Hepatocyte (in vitro differentiated cells): ENCODE measurements around the gene FSIP1. TPM values are rescaled to one million over a fixed set of nuclear protein-coding genes. Genes with fewer than 3 reads are reported as not detected.

Experiments
- DNase-seq: peaks from one replicate; pipeline ENCODE4 v3.0.0-alpha.2; 2016; ENCODE audit warnings: low spot score
- H2AFZ ChIP-seq: fragments of 200-600 bp; sonication (generic); 2 replicates; pipeline ENCODE4 v1.6.0; 2016; ENCODE audit warnings: antibody characterized with exemption, mild to moderate bottlenecking
- H3K27ac ChIP-seq: fragments of 200-600 bp; sonication (generic); 2 replicates; pipeline ENCODE4 v1.5.1; 2016; ENCODE audit warnings: mild to moderate bottlenecking
- H3K27me3 ChIP-seq: fragments of 200-600 bp; sonication (generic); 2 replicates; pipeline ENCODE4 v1.6.1; 2016
- H3K36me3 ChIP-seq: fragments of 200-600 bp; sonication (generic); replicated peaks from 2 replicates; pipeline ENCODE4 v1.5.1; 2016; ENCODE audit warnings: low read depth; ENCODE audit not compliant: insufficient read depth
- H3K4me1 ChIP-seq: fragments of 200-600 bp; sonication (generic); 2 replicates; pipeline ENCODE4 v1.5.1; 2016; ENCODE audit warnings: mild to moderate bottlenecking, moderate library complexity; ENCODE audit not compliant: insufficient read depth
- H3K4me2 ChIP-seq: fragments of 200-600 bp; sonication (generic); 2 replicates; pipeline ENCODE4 v1.6.0; 2016
- H3K4me3 ChIP-seq: fragments of 200-600 bp; sonication (generic); 2 replicates; pipeline ENCODE4 v1.5.1; 2016; ENCODE audit warnings: mild to moderate bottlenecking
- H3K79me2 ChIP-seq: fragments of 200-600 bp; sonication (generic); 2 replicates; pipeline ENCODE4 v1.6.0; 2017; ENCODE audit warnings: mild to moderate bottlenecking
- H3K9me2 ChIP-seq: fragments of 200-600 bp; sonication (generic); replicated peaks from 2 replicates; pipeline ENCODE4 v1.6.0; 2017; ENCODE audit warnings: mild to moderate bottlenecking; ENCODE audit not compliant: insufficient read depth
- H3K9me3 ChIP-seq: fragments of 200-600 bp; sonication (generic); 2 replicates; pipeline ENCODE4 v1.5.1; 2016; ENCODE audit warnings: low read depth, mild to moderate bottlenecking
- H4K20me1 ChIP-seq: fragments of 200-600 bp; sonication (generic); 2 replicates; pipeline ENCODE4 v1.6.0; 2016; ENCODE audit warnings: mild to moderate bottlenecking; ENCODE audit not compliant: insufficient read depth, poor library complexity, severe bottlenecking
- EZH2 ChIP-seq: fragments of 200-600 bp; sonication (generic); IDR thresholded peaks from 2 replicates; pipeline ENCODE4 v1.6.1; 2016; ENCODE audit warnings: antibody characterized with exemption, mild to moderate bottlenecking, borderline replicate concordance
- EZH2phosphoT487 ChIP-seq: fragments of 200-600 bp; sonication (generic); IDR thresholded peaks from one replicate; pipeline ENCODE4 v1.6.1; 2018; ENCODE audit warnings: antibody characterized with exemption, mild to moderate bottlenecking, low read depth, moderate library complexity; ENCODE audit not compliant: unreplicated experiment, severe bottlenecking
- WGBS: methylation state at CpG from one replicate; pipeline ENCODE4 v1.1.6; 2016; ENCODE audit warnings: low lambda C conversion rate; ENCODE audit errors: missing lambda C conversion rate; 5-methylcytosine and 5-hydroxymethylcytosine counted together
- polyA plus RNA-seq: library from polyadenylated mRNA; unstranded; fragments of >200 nt; fragmentation: Nextera tagmentation; extraction: Ambion mirVana; gene quantifications from 2 replicates; pipeline ENCODE4 v1.2.1, GENCODE V29; 2016
- total RNA-seq: library from RNA; depleted of rRNA; stranded (reverse); fragments of >200 nt; gene quantifications from 2 replicates; pipeline ENCODE4 v1.2.3, GENCODE V29; 2014
- TF ChIP-seq, protein P1 (sequence below): fragments of 200-600 bp; sonication (generic); IDR thresholded peaks from 2 replicates; pipeline ENCODE4 v1.5.1; 2016; ENCODE audit warnings: antibody characterized with exemption, mild to moderate bottlenecking; ENCODE audit not compliant: poor library complexity

Gene FSIP1
- total and polyA plus RNA-seq, 2 experiments from 2014 or later: 0.60 to 0.79 TPM

DNA sequence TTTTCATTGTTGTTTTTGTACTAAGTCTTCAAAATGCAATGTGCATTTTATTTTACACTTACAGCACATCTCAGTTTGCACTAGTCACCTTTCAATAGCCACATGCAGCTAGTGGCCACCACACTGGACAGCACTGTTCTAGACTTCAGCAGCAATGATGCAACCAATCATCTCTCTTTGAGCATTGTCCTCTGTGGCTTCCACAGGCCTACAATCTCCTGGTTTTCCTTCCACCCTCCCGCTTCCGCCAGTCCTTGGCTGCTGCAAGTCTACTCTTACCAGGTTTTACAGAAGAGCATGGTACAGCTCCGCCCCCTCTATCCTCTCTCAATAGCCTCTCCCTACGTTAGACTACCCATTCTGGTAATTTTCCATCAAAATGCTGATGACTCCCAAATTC is 25.1 kb upstream of the FSIP1 start:
- Histone ChIP-seq H3K4me3 (no peak overlapping the region), H4K20me1 (no peaks in the 10 kb centered on the region), H3K4me2 (no peak overlapping the region), H3K9me3 (no peaks in the 10 kb centered on the region), H3K36me3 (no peaks in the 10 kb centered on the region), H3K27me3 (no peaks in the 10 kb centered on the region), H3K4me1 (no peaks in the 10 kb centered on the region), H3K9me2 (no peaks in the 10 kb centered on the region), H3K79me2 (no peaks in the 10 kb centered on the region), H3K27ac (no peak overlapping the region), H2AFZ (no peak overlapping the region)
- 88% methylated on average over 4 of the region's 4 CpGs for WGBS
- TF ChIP-seq EZH2 (no peak), EZH2phosphoT487 (no peak)
- TF ChIP-seq, protein P1, sequence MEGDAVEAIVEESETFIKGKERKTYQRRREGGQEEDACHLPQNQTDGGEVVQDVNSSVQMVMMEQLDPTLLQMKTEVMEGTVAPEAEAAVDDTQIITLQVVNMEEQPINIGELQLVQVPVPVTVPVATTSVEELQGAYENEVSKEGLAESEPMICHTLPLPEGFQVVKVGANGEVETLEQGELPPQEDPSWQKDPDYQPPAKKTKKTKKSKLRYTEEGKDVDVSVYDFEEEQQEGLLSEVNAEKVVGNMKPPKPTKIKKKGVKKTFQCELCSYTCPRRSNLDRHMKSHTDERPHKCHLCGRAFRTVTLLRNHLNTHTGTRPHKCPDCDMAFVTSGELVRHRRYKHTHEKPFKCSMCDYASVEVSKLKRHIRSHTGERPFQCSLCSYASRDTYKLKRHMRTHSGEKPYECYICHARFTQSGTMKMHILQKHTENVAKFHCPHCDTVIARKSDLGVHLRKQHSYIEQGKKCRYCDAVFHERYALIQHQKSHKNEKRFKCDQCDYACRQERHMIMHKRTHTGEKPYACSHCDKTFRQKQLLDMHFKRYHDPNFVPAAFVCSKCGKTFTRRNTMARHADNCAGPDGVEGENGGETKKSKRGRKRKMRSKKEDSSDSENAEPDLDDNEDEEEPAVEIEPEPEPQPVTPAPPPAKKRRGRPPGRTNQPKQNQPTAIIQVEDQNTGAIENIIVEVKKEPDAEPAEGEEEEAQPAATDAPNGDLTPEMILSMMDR: no peak
- DNase-seq: no peak

DNA sequence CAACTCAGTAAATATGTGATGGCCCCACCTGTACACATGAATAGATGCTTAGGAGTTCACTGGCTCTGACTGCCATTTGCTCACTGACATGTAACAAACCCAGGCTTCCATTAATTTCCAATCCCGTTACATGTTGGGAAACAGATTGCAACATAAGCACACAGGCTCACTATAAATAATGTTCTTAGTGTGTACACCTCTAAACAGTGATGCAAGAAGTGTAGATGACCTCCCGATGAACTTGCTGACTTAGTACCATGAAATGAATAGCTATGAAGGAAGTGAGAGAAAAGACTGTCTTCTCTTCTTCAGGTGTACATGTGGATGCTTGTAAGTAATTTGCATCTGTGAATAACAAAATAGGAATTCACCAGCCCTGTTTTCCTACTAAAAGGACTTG is 21.4 kb upstream of the FSIP1 start:
- no peaks in the 10 kb centered on the region for H3K9me2 ChIP-seq
- H3K27me3 ChIP-seq: no peaks in the 10 kb centered on the region
- no peaks in the 10 kb centered on the region for H3K36me3 ChIP-seq
- H3K4me1 ChIP-seq: no peaks in the 10 kb centered on the region
- peak; percentile 51 for DNase-seq
- H3K4me2 ChIP-seq: no peak overlapping the region
- no peak overlapping the region for H3K4me3 ChIP-seq
- WGBS: 83% methylated on average over 2 of the region's 2 CpGs
- no peak for TF ChIP-seq EZH2phosphoT487
- H3K79me2 ChIP-seq: no peaks in the 10 kb centered on the region
- H3K9me3 ChIP-seq: no peaks in the 10 kb centered on the region
- no peak overlapping the region for H3K27ac ChIP-seq
- H2AFZ ChIP-seq: no peak overlapping the region
- H4K20me1 ChIP-seq: no peaks in the 10 kb centered on the region

DNA sequence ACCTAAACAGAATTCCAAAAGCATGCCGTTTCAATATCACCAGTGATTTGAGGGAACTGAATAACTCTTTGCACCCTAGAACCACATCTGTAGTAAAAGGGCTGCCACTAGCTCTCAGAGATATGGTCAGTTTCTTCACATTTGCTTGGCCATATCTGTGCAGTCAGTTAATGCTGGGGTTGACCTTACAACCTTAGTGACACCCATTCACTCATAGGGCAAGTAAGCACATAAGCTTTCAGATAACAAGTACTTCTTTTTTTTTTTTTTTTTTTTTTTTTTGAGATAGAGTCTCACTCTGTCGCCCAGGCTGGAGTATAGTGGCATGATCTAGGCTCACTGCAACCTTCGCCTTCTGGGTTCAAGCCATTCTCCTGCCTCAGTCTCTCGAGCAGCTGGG is 20.4 kb upstream of the FSIP1 start:
- 88% methylated on average over 4 of the region's 4 CpGs for WGBS
- TF ChIP-seq, protein P1: no peak
- TF ChIP-seq EZH2phosphoT487: no peak
- TF ChIP-seq EZH2: no peak

DNA sequence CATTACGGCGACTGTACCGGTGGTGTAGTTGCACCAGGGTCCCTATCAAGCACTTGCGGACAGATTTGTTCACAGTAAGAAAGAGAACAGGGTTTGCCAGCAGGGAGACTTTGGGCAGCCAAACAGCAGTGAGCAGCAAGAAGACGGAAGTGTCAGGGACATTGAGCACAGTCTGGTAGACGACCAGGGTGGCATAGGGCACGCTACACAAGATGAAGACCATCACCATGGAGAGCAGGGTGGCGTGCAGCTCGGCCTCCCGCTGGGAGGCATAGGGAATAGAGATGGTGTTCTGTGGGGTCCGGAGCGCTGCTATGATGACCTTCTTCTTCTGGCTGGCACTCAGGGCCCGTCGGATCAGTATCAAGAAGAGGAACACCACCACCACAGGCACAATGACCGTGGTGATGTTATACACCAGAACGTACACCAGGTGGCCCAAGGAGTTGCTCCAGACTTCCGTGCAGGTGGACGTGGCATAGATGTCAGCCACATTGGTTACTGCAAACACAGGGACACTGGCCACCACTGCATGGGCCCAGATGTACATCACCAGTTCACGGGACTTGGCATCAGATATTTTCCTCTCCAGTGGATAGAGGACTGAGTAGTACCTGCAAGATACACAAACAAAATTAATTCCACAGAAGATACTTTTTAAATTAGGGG is 19.1 kb upstream of the FSIP1 start:
- Histone ChIP-seq H3K9me3 (no peaks in the 10 kb centered on the region), H2AFZ (no peak overlapping the region), H3K27ac (no peak overlapping the region), H3K9me2 (no peaks in the 10 kb centered on the region), H3K79me2 (no peaks in the 10 kb centered on the region), H3K4me1 (no peaks in the 10 kb centered on the region), H3K36me3 (no peaks in the 10 kb centered on the region), H3K27me3 (no peaks in the 10 kb centered on the region), H4K20me1 (no peaks in the 10 kb centered on the region), H3K4me3 (no peak overlapping the region), H3K4me2 (no peak overlapping the region)
- TF ChIP-seq, protein P1: peak; percentile 34
- TF ChIP-seq EZH2: no peak
- DNase-seq: peak; percentile 30
- WGBS: 86% methylated on average over 19 of the region's 19 CpGs

More for the DNA sequence above, 20.4 kb upstream of the FSIP1 start:
- Histone ChIP-seq H3K9me2 (no peaks in the 10 kb centered on the region), H3K4me1 (no peaks in the 10 kb centered on the region), H3K4me3 (no peak overlapping the region), H4K20me1 (no peaks in the 10 kb centered on the region), H3K36me3 (no peaks in the 10 kb centered on the region), H3K79me2 (no peaks in the 10 kb centered on the region), H2AFZ (no peak overlapping the region), H3K9me3 (no peaks in the 10 kb centered on the region), H3K27ac (no peak overlapping the region), H3K4me2 (no peak overlapping the region), H3K27me3 (no peaks in the 10 kb centered on the region)
- DNase-seq: no peak
